K562 (cell line): ENCODE data around the gene EMC6. TPM values are rescaled to one million over a fixed set of nuclear protein-coding genes. Genes with fewer than 3 reads are reported as not detected.

Experiments
- ATF7 ChIP-seq: fragments of 450-650 bp; IDR thresholded peaks from 2 replicates; pipeline ENCODE4 v1.7.1; 2014; ENCODE audit warnings: mild to moderate bottlenecking, moderate library complexity
- BHLHE40 ChIP-seq: IDR thresholded peaks from 2 replicates; pipeline ENCODE4 v1.6.1; 2011; ENCODE audit warnings: low read length, improper control_type of control experiment
- CCNT2 ChIP-seq: IDR thresholded peaks from 2 replicates; pipeline ENCODE4 v1.6.1; 2011; ENCODE audit warnings: borderline replicate concordance, low read depth, mild to moderate bottlenecking, moderate library complexity, mixed read lengths, low read length; ENCODE audit not compliant: insufficient read length; ENCODE audit errors: extremely low read depth
- CTBP1 ChIP-seq: fragments of 450-650 bp; IDR thresholded peaks from 2 replicates; pipeline ENCODE4 v1.6.1; 2016; ENCODE audit warnings: borderline replicate concordance
- PBX2 ChIP-seq, 2 experiments: IDR thresholded peaks in 1 of 2; conservative IDR thresholded peaks in 1 of 2; 2 replicates each; pipeline ENCODE4 v1.6.1; 2016; ENCODE audit warnings: low read depth in 2 of 2, mild to moderate bottlenecking in 1 of 2, missing compliant biosample characterization in 1 of 2, missing genetic modification characterization in 1 of 2, moderate library complexity in 1 of 2
- POLR2H ChIP-seq: IDR thresholded peaks from 2 replicates; pipeline ENCODE4 v1.6.1; 2016; ENCODE audit warnings: missing genetic modification characterization, low read depth, mild to moderate bottlenecking, control low read depth, missing compliant biosample characterization, moderate library complexity
- SP1 ChIP-seq: sonication (generic); formaldehyde crosslinking; IDR thresholded peaks from 2 replicates; pipeline ENCODE4 v1.8.1; 2022; ENCODE audit warnings: mild to moderate bottlenecking, missing genetic modification reagents
- ZNF121 ChIP-seq: sonication (generic); formaldehyde crosslinking; conservative IDR thresholded peaks from 2 replicates; pipeline ENCODE4 v1.8.0; 2022; ENCODE audit warnings: missing genetic modification reagents
- polyA plus RNA-seq, 8 experiments: library from polyadenylated mRNA; depleted of rRNA in 4 of 8; stranded (reverse) in 5 of 8; unstranded in 3 of 8; fragments of >200 nt; fragmentation: Nextera tagmentation in 2 of 8; fragmentation: Illumina TruSeq in 1 of 8; extraction: Ambion mirVana in 2 of 8; extraction: Trizol in 1 of 8; gene quantifications; 2 replicates each; pipeline versions ENCODE4 v1.2.1 to v1.2.3, GENCODE V29; 2011 to 2014; ENCODE audit warnings: inconsistent platforms in 1 of 8, missing spikeins in 1 of 8
- total RNA-seq, 7 experiments: library from RNA; depleted of rRNA in 6 of 7; stranded (reverse); fragments of >200 nt in 6 of 7; fragmentation: Illumina TruSeq in 2 of 7; extraction: Trizol in 2 of 7; gene quantifications; 2 replicates each; pipeline versions ENCODE4 v1.2.1 to v1.2.3, GENCODE V29; 2011 to 2021; ENCODE audit warnings: low replicate concordance in 1 of 7
- TF ChIP-seq, protein P1 (sequence below): sonication (generic); formaldehyde crosslinking; IDR thresholded peaks from 2 replicates; pipeline ENCODE4 v1.8.0; 2022; ENCODE audit warnings: mild to moderate bottlenecking, missing genetic modification reagents
- TF ChIP-seq, protein P2 (sequence below), 2 experiments: fragments of 200-800 bp in 1 of 2; sonication (Bioruptor generic) in 1 of 2; sonication (generic) in 1 of 2; formaldehyde crosslinking in 1 of 2; IDR thresholded peaks in 1 of 2; conservative IDR thresholded peaks in 1 of 2; 2 replicates each; pipeline versions ENCODE4 v1.5.0 to v1.6.1; 2016 to 2020; ENCODE audit warnings: missing compliant biosample characterization in 1 of 2, missing genetic modification characterization in 1 of 2, missing genetic modification reagents in 1 of 2
- TF ChIP-seq, protein P3 (sequence below): fragments of 250-450 bp; sonication (Bioruptor Pico); IDR thresholded peaks from 2 replicates; pipeline ENCODE4 v1.8.0; 2022; ENCODE audit warnings: inconsistent platforms
- TF ChIP-seq, protein P4 (sequence below): fragments of 450-650 bp; formaldehyde crosslinking; IDR thresholded peaks from 2 replicates; pipeline ENCODE4 v1.4.0; 2020; ENCODE audit warnings: mild to moderate bottlenecking, moderate library complexity

The EMC6 gene
- total and polyA plus RNA-seq, 9 of the 15 experiments (the other 6 are each of a cell fraction or from before 2014, with no cell fraction given): 2.9 to 136 (median 24.9) TPM

DNA sequence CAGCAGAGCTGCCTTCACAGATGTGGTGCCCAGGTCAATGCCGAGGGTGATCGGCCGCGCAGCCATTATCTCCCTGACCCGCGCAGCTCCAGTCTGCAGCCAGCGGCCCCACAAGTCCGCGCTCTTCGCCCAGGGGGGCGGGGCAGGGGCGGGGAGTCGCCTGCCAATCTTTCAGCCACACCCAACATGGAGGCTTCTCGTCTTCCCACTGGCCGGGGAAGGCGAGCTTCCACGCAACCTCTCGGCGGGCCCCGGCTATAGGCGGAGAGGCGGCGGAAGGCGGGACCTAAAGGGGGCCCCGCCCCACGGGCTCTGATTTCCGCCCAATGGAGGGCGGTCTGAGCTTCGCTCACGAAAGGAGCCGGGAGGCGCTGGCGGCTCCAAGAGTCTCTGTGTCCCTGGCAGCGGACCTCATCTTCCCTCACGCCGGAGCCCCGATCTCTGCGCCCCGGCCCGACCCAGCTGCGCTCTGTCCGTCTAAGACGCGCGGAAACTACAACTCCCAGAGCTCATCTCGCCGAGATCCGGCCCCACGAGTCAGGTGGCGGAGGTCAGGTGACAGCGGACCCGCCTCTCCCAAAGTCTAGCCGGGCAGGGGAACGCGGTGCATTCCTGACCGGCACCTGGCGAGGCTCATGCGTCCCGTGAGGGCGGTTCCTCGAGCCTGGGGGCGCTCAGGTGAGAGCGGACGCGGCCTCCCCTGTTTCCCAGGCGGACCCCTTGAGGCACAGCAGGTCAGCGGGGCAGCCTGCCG lies 32.3 kb upstream of the EMC6 start, which contains the start of the genes CTNS and SHPK (continued):
- TF ChIP-seq, protein P1, sequence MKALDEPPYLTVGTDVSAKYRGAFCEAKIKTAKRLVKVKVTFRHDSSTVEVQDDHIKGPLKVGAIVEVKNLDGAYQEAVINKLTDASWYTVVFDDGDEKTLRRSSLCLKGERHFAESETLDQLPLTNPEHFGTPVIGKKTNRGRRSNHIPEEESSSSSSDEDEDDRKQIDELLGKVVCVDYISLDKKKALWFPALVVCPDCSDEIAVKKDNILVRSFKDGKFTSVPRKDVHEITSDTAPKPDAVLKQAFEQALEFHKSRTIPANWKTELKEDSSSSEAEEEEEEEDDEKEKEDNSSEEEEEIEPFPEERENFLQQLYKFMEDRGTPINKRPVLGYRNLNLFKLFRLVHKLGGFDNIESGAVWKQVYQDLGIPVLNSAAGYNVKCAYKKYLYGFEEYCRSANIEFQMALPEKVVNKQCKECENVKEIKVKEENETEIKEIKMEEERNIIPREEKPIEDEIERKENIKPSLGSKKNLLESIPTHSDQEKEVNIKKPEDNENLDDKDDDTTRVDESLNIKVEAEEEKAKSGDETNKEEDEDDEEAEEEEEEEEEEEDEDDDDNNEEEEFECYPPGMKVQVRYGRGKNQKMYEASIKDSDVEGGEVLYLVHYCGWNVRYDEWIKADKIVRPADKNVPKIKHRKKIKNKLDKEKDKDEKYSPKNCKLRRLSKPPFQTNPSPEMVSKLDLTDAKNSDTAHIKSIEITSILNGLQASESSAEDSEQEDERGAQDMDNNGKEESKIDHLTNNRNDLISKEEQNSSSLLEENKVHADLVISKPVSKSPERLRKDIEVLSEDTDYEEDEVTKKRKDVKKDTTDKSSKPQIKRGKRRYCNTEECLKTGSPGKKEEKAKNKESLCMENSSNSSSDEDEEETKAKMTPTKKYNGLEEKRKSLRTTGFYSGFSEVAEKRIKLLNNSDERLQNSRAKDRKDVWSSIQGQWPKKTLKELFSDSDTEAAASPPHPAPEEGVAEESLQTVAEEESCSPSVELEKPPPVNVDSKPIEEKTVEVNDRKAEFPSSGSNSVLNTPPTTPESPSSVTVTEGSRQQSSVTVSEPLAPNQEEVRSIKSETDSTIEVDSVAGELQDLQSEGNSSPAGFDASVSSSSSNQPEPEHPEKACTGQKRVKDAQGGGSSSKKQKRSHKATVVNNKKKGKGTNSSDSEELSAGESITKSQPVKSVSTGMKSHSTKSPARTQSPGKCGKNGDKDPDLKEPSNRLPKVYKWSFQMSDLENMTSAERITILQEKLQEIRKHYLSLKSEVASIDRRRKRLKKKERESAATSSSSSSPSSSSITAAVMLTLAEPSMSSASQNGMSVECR: peak; percentile 97
- peak; percentile 29 for TF ChIP-seq CCNT2
- TF ChIP-seq, protein P2, sequence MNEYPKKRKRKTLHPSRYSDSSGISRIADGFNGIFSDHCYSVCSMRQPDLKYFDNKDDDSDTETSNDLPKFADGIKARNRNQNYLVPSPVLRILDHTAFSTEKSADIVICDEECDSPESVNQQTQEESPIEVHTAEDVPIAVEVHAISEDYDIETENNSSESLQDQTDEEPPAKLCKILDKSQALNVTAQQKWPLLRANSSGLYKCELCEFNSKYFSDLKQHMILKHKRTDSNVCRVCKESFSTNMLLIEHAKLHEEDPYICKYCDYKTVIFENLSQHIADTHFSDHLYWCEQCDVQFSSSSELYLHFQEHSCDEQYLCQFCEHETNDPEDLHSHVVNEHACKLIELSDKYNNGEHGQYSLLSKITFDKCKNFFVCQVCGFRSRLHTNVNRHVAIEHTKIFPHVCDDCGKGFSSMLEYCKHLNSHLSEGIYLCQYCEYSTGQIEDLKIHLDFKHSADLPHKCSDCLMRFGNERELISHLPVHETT (CRISPR knock-in tag; conservative IDR thresholded peaks at IDR 0.05 in 1 of 2, IDR thresholded peaks at IDR 0.05 in 1 of 2): 0 out of 4 replicates have a peak, but pooled peaks of 1 of the 2 experiments have one; percentile 40
- TF ChIP-seq, protein P3, sequence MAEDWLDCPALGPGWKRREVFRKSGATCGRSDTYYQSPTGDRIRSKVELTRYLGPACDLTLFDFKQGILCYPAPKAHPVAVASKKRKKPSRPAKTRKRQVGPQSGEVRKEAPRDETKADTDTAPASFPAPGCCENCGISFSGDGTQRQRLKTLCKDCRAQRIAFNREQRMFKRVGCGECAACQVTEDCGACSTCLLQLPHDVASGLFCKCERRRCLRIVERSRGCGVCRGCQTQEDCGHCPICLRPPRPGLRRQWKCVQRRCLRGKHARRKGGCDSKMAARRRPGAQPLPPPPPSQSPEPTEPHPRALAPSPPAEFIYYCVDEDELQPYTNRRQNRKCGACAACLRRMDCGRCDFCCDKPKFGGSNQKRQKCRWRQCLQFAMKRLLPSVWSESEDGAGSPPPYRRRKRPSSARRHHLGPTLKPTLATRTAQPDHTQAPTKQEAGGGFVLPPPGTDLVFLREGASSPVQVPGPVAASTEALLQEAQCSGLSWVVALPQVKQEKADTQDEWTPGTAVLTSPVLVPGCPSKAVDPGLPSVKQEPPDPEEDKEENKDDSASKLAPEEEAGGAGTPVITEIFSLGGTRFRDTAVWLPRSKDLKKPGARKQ (CRISPR knock-in tag): no peak
- TF ChIP-seq SP1 (CRISPR knock-in tag): peak; percentile 79
- peak; percentile 61 for TF ChIP-seq PBX2 (CRISPR knock-in tag; IDR thresholded peaks at IDR 0.05; ENCODE audit: low read depth)
- peak; percentile 89 for TF ChIP-seq PBX2 (tag; conservative IDR thresholded peaks at IDR 0.05; ENCODE audit: low read depth)
- no peak for TF ChIP-seq ZNF121 (CRISPR knock-in tag)
- peak; percentile 27; the same call in 1 of the 2 replicates for TF ChIP-seq BHLHE40
- TF ChIP-seq, protein P4, sequence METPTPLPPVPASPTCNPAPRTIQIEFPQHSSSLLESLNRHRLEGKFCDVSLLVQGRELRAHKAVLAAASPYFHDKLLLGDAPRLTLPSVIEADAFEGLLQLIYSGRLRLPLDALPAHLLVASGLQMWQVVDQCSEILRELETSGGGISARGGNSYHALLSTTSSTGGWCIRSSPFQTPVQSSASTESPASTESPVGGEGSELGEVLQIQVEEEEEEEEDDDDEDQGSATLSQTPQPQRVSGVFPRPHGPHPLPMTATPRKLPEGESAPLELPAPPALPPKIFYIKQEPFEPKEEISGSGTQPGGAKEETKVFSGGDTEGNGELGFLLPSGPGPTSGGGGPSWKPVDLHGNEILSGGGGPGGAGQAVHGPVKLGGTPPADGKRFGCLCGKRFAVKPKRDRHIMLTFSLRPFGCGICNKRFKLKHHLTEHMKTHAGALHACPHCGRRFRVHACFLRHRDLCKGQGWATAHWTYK (CRISPR knock-in tag): peak; percentile 68; the same call in 1 of the 2 replicates
- TF ChIP-seq CTBP1: 0 out of 2 replicates have a peak, but pooled peaks have one; percentile 7
- no peak for TF ChIP-seq POLR2H
- TF ChIP-seq ATF7: peak; percentile 71
